ENCODE measurements around the gene IL20RA. TPM values are rescaled to one million over a fixed set of nuclear protein-coding genes. Genes with fewer than 3 reads are reported as not detected.

The IL20RA gene
- total RNA-seq, 4 donors from 2014 or later = 0.88 to 6.4 (median 4.3) TPM

DNA sequence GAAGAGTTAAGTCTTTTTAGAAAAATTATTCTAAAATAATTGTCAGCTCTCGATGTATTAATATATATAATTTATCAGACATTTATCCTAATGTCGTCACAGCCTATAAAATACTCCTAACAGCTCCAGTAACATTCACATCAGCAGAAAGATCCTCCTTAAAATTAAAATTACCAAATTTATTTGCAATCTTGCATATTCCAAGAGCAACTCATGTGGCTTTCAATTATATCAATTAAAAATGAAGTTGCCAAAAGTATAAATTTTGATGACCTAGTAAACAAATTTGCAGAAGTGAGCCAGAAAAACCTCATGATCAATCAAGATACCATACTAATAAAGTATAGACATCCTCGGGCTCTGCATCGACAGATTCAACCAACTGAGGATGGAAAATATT is 60.2 kb downstream of the IL20RA start:
- no peak for DNase-seq
- H3K36me3 ChIP-seq = no peaks in the 10 kb centered on the region
- H3K4me1 ChIP-seq = no peaks in the 10 kb centered on the region
- H3K4me3 ChIP-seq = no peak overlapping the region
- TF ChIP-seq POLR2A (IDR thresholded peaks at IDR 0.05) = no peak
- TF ChIP-seq, protein P1, sequence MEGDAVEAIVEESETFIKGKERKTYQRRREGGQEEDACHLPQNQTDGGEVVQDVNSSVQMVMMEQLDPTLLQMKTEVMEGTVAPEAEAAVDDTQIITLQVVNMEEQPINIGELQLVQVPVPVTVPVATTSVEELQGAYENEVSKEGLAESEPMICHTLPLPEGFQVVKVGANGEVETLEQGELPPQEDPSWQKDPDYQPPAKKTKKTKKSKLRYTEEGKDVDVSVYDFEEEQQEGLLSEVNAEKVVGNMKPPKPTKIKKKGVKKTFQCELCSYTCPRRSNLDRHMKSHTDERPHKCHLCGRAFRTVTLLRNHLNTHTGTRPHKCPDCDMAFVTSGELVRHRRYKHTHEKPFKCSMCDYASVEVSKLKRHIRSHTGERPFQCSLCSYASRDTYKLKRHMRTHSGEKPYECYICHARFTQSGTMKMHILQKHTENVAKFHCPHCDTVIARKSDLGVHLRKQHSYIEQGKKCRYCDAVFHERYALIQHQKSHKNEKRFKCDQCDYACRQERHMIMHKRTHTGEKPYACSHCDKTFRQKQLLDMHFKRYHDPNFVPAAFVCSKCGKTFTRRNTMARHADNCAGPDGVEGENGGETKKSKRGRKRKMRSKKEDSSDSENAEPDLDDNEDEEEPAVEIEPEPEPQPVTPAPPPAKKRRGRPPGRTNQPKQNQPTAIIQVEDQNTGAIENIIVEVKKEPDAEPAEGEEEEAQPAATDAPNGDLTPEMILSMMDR (IDR thresholded peaks at IDR 0.05) = no peak
- no peaks in the 10 kb centered on the region for H3K9me3 ChIP-seq
- no peaks in the 10 kb centered on the region for H3K27me3 ChIP-seq
- intact Hi-C loops (cut with DNase I; ENCODE audit: low total_unique reads) = no loop called here
- H3K27ac ChIP-seq = no peak overlapping the region

DNA sequence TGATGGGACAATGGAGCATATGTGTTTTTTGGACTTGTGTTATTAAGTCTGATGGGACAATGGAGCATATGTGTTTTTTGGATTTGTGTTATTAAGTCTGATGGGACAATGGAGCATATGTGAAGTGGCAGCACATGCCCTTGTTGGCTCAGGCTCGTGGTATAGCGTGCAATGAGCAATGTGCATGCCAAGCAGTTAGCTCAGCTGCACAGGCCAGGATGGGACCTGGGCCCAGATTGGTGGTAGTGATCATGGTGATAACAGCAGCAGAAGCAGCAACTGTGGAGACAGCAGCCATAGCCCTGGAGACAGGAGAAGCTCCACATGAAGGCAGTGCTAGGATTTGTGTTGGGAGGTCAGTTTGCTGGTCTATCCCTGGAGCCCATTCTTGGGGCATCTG is 61.1 kb downstream of the IL20RA start:
- no peak for DNase-seq
- Histone ChIP-seq H3K4me3 (no peak overlapping the region), H3K27me3 (no peaks in the 10 kb centered on the region), H3K27ac (no peak overlapping the region), H3K9me3 (no peaks in the 10 kb centered on the region), H3K4me1 (no peaks in the 10 kb centered on the region), H3K36me3 (no peaks in the 10 kb centered on the region)
- intact Hi-C loops (cut with DNase I; ENCODE audit: low total_unique reads) = no loop called here
- no peak for TF ChIP-seq POLR2A (IDR thresholded peaks at IDR 0.05)
- TF ChIP-seq, protein P1 (IDR thresholded peaks at IDR 0.05) = no peak

DNA sequence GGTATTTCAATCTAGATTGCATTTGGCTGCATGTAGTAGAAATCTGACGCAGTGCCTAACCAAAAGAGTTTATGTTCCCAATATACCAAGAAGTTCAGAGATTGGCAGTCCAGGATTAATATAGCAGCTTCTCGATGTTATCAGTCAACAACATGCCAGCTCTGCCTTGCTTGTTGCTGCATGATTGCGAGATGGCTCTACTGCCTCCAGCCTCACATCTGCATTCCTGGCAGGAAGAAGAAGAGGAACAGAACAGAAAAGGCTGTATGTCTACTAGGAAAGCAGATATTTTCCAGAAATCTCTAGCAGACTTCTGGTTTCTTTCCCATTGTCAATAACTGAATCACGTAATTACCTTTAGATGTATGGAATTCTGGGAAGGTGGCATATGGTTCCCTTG is 61.8 kb downstream of the IL20RA start:
- Histone ChIP-seq H3K27ac (no peak overlapping the region), H3K4me1 (no peaks in the 10 kb centered on the region), H3K4me3 (no peak overlapping the region), H3K36me3 (no peaks in the 10 kb centered on the region), H3K9me3 (no peaks in the 10 kb centered on the region), H3K27me3 (no peaks in the 10 kb centered on the region)
- intact Hi-C loops (cut with DNase I; ENCODE audit: low total_unique reads) = no loop called here
- TF ChIP-seq, protein P1 (IDR thresholded peaks at IDR 0.05) = no peak
- TF ChIP-seq POLR2A (IDR thresholded peaks at IDR 0.05) = no peak
- no peak for DNase-seq

GRCh38 chr6:136980070-136980469 is 64.7 kb downstream of the IL20RA start:
- DNase-seq = no peak
- H3K27ac ChIP-seq = no peak overlapping the region
- no peaks in the 10 kb centered on the region for H3K9me3 ChIP-seq
- H3K27me3 ChIP-seq = no peaks in the 10 kb centered on the region
- H3K36me3 ChIP-seq = no peaks in the 10 kb centered on the region
- intact Hi-C loops (cut with DNase I; ENCODE audit: low total_unique reads) = no loop called here
- no peak overlapping the region for H3K4me3 ChIP-seq
- TF ChIP-seq, protein P1 (IDR thresholded peaks at IDR 0.05) = no peak
- TF ChIP-seq POLR2A (IDR thresholded peaks at IDR 0.05) = no peak
- H3K4me1 ChIP-seq = no peaks in the 10 kb centered on the region

GRCh38 chr6:136979206-136979605 is 65.6 kb downstream of the IL20RA start:
- H3K36me3 ChIP-seq = no peaks in the 10 kb centered on the region
- DNase-seq = no peak
- H3K27me3 ChIP-seq = no peaks in the 10 kb centered on the region
- no peak overlapping the region for H3K27ac ChIP-seq
- TF ChIP-seq, protein P1 (IDR thresholded peaks at IDR 0.05) = no peak
- no peak for TF ChIP-seq POLR2A (IDR thresholded peaks at IDR 0.05)
- no peak overlapping the region for H3K4me3 ChIP-seq
- intact Hi-C loops (cut with DNase I; ENCODE audit: low total_unique reads) = no loop called here
- no peaks in the 10 kb centered on the region for H3K9me3 ChIP-seq
- H3K4me1 ChIP-seq = no peaks in the 10 kb centered on the region
